ENCODE data around the gene KDM6A. TPM values are rescaled to one million over a fixed set of nuclear protein-coding genes. Genes with fewer than 3 reads are reported as not detected.

KDM6A gene
- total RNA-seq, 1 experiment from 2014 or later, result 42.8 TPM

DNA sequence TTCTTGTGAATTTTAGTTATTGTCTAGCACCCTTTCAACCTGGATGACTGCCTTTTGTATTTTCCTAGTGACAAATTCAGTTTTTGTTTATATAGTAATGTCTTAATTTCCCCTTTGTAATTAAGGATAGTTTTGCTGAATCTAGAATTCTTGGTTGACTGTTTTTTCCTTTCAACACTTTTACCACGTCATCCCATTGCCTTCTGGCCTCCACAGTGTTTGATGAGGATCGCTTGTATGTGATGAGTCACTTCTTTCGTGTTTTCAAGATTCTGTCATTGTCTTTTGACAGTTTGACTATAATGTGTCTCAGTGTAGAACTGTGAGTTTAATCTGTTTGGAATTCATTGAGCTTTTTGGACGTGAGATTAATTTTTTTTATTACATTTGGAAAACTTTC lies 30.1 kb downstream of the KDM6A start:
- H3K23me2 ChIP-seq (ENCODE audit: insufficient read length, low read depth, low read length, poor library complexity, severe bottlenecking), result no peaks in the 10 kb centered on the region
- no CpG with 5 or more reads among the region's 4 CpGs for WGBS (ENCODE audit: extremely low coverage, insufficient read length, low lambda C conversion rate)

More for the DNA sequence above, 30.1 kb downstream of the KDM6A start:
- no peak overlapping the region for H2AK5ac ChIP-seq (ENCODE audit: insufficient read length, low read length)
- no peak overlapping the region for H2BK15ac ChIP-seq (ENCODE audit: low read depth, low read length)
- H3K36me3 Mint-ChIP-seq (ENCODE audit: insufficient read depth in 1 of 3, low read depth in 3 of 3), result peaks cover 6 to 19% (median 9%) of the 10 kb centered on the region in 3 experiments
- H3K4me1 ChIP-seq (ENCODE audit: insufficient read depth, low read length), result no peaks in the 10 kb centered on the region; the same call in 1 of the 2 replicates
- H3K14ac ChIP-seq (ENCODE audit: insufficient read depth, low read length), result no peak overlapping the region
- no peak for DNase-seq
- H3K27me3 ChIP-seq (ENCODE audit: insufficient read depth, low read length), result no peaks in the 10 kb centered on the region
- no peak overlapping the region for H2BK20ac ChIP-seq (ENCODE audit: low read depth, low read length, poor library complexity, severe bottlenecking)
- peaks cover 29 to 48% of the 10 kb centered on the region in 2 experiments for H3K4me1 Mint-ChIP-seq
- TF ChIP-seq, protein P1, sequence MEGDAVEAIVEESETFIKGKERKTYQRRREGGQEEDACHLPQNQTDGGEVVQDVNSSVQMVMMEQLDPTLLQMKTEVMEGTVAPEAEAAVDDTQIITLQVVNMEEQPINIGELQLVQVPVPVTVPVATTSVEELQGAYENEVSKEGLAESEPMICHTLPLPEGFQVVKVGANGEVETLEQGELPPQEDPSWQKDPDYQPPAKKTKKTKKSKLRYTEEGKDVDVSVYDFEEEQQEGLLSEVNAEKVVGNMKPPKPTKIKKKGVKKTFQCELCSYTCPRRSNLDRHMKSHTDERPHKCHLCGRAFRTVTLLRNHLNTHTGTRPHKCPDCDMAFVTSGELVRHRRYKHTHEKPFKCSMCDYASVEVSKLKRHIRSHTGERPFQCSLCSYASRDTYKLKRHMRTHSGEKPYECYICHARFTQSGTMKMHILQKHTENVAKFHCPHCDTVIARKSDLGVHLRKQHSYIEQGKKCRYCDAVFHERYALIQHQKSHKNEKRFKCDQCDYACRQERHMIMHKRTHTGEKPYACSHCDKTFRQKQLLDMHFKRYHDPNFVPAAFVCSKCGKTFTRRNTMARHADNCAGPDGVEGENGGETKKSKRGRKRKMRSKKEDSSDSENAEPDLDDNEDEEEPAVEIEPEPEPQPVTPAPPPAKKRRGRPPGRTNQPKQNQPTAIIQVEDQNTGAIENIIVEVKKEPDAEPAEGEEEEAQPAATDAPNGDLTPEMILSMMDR (conservative IDR thresholded peaks at IDR 0.05), result no peak
- no peak overlapping the region for H4K8ac ChIP-seq (replicated peaks; ENCODE audit: insufficient read length, low read depth, low read length)
- H2BK12ac ChIP-seq (ENCODE audit: insufficient read length, low read depth, low read length), result no peak overlapping the region
- no peak overlapping the region for H2BK5ac ChIP-seq (ENCODE audit: insufficient read length, low read length)
- H3K27me3 Mint-ChIP-seq (ENCODE audit: low read depth), result no peaks in the 10 kb centered on the region
- no peak overlapping the region for H3K23ac ChIP-seq (ENCODE audit: insufficient read length, low read depth, low read length)
- no peak overlapping the region for H3K4me3 Mint-ChIP-seq
- H2BK120ac ChIP-seq (ENCODE audit: low read depth, low read length, poor library complexity, severe bottlenecking), result no peak overlapping the region
- H3K79me1 ChIP-seq (ENCODE audit: insufficient read depth, low read depth, low read length, poor library complexity, severe bottlenecking), result no peaks in the 10 kb centered on the region
- no peak overlapping the region for H3T11ph ChIP-seq (ENCODE audit: low read length)
- peak overlapping the region in 1 of 3 experiments; percentile 76; a peak in 3 of 7 replicates for H3K27ac Mint-ChIP-seq
- H4K20me1 ChIP-seq (ENCODE audit: control insufficient read depth, insufficient read depth, insufficient read length), result no peaks in the 10 kb centered on the region
- no peak overlapping the region for H3K27ac ChIP-seq (ENCODE audit: insufficient read length, low read depth, low read length)
- H3K18ac ChIP-seq (ENCODE audit: insufficient read length, low read depth, low read length), result no peak overlapping the region
- no peak overlapping the region for H3K4ac ChIP-seq (ENCODE audit: low read depth, low read length)
- no peak overlapping the region for H3K4me2 ChIP-seq (ENCODE audit: insufficient read depth, insufficient read length, low read length)
- H2AFZ ChIP-seq (ENCODE audit: low read length), result no peak overlapping the region
- no peak overlapping the region for H4K5ac ChIP-seq (ENCODE audit: insufficient read length, low read depth, low read length)
- peaks cover 21% of the 10 kb centered on the region; the same call in 1 of the 2 replicates for H3K79me2 ChIP-seq (ENCODE audit: insufficient read depth, low read length)
- H3K56ac ChIP-seq (ENCODE audit: insufficient read length, low read depth, low read length), result no peak overlapping the region
- H3K9ac ChIP-seq (ENCODE audit: extremely low read depth, insufficient read length, low read length), result no peak overlapping the region
- H3K9me3 ChIP-seq (ENCODE audit: control insufficient read depth, low read depth, low read length), result peaks cover 20% of the 10 kb centered on the region
- H3K9me3 Mint-ChIP-seq, result peaks cover 73 to 81% of the 10 kb centered on the region in 2 experiments
- H4K91ac ChIP-seq (ENCODE audit: insufficient read length, low read depth, low read length), result no peak overlapping the region
